Tibial nerve (tissue), 4 donors: ENCODE results near the gene EFCAB14.

Source experiments
- EP300 ChIP-seq, 2 donors: sonication (generic); formaldehyde crosslinking; IDR thresholded peaks; one replicate each; pipeline ENCODE4 v1.6.1; 2017; ENCODE audit warnings: antibody characterized with exemption in 2 of 2, mild to moderate bottlenecking in 1 of 2
- TF ChIP-seq, protein P1 (sequence below), 5 experiments: fragments of 200-600 bp in 3 of 5; fragments of 450-650 bp in 2 of 5; sonication (generic) in 3 of 5; IDR thresholded peaks; one replicate each; pipeline ENCODE4 v1.5.1; 2016 to 2019; ENCODE audit warnings: antibody characterized with exemption in 5 of 5, mild to moderate bottlenecking in 3 of 5, moderate library complexity in 2 of 5

DNA sequence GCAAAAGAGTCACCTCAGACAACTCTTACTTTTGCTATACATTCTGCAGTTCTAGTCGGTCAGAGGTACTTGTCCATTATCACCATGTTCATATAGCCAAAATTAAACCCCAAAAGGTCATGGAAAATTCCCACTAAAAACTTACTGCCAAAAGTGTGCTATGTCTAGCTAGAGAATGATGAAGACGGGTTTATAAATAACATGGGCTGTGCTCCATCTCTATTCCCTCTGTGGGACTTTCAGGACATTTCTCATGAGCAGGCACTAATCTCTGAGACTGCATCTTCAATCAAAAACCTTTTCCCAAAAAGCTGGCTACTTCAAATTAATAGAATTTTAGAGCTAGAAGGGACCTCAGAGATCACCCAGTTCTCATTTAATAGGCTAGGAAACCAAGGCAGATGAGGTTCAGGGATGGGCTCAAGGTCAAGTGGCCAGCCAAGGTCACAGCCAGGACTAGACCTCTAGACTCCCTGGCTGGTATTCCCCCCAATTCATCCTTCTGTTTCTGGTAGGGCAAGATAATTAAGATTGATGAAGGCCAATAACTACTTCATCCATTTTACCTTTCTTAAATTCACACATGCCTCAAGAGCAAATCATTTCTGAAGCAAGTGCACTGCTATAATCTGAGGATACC lies 81.3 kb downstream of the EFCAB14 start:
- TF ChIP-seq, protein P1, sequence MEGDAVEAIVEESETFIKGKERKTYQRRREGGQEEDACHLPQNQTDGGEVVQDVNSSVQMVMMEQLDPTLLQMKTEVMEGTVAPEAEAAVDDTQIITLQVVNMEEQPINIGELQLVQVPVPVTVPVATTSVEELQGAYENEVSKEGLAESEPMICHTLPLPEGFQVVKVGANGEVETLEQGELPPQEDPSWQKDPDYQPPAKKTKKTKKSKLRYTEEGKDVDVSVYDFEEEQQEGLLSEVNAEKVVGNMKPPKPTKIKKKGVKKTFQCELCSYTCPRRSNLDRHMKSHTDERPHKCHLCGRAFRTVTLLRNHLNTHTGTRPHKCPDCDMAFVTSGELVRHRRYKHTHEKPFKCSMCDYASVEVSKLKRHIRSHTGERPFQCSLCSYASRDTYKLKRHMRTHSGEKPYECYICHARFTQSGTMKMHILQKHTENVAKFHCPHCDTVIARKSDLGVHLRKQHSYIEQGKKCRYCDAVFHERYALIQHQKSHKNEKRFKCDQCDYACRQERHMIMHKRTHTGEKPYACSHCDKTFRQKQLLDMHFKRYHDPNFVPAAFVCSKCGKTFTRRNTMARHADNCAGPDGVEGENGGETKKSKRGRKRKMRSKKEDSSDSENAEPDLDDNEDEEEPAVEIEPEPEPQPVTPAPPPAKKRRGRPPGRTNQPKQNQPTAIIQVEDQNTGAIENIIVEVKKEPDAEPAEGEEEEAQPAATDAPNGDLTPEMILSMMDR (IDR thresholded peaks at IDR 0.05) = no peak
- no peak for TF ChIP-seq EP300 (IDR thresholded peaks at IDR 0.05)
